ENCODE data around the gene LTBP1. TPM values are rescaled to one million over a fixed set of nuclear protein-coding genes. Genes with fewer than 3 reads are reported as not detected.

Gene LTBP1
- total RNA-seq, 4 donors from 2014 or later: 12.6 to 81.0 (median 16.0) TPM

DNA sequence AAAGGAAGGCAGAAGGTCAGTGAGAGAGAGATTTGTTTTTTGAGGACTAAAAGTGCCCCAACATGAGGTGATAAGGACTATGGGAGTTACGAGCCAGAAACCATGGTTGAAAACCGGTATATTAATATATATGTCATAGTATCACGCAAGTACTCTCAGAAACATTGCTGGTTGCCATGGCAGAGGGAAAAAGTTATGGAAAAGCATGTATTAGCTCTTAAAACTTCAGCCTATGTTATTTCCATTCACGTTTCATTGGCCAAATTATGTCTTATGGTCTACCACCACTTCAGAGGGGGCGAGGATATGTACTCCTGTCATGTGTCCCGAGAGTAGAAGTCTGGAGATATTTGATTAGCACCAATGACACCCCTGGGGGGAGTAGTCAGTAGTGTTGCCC is 125.9 kb downstream of the LTBP1 start:
- TF ChIP-seq, protein P1, sequence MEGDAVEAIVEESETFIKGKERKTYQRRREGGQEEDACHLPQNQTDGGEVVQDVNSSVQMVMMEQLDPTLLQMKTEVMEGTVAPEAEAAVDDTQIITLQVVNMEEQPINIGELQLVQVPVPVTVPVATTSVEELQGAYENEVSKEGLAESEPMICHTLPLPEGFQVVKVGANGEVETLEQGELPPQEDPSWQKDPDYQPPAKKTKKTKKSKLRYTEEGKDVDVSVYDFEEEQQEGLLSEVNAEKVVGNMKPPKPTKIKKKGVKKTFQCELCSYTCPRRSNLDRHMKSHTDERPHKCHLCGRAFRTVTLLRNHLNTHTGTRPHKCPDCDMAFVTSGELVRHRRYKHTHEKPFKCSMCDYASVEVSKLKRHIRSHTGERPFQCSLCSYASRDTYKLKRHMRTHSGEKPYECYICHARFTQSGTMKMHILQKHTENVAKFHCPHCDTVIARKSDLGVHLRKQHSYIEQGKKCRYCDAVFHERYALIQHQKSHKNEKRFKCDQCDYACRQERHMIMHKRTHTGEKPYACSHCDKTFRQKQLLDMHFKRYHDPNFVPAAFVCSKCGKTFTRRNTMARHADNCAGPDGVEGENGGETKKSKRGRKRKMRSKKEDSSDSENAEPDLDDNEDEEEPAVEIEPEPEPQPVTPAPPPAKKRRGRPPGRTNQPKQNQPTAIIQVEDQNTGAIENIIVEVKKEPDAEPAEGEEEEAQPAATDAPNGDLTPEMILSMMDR (IDR thresholded peaks at IDR 0.05): no peak
- ATAC-seq (ENCODE audit: low FRiP score) (no peak), DNase-seq (ENCODE audit: low spot score) (no peak)

DNA sequence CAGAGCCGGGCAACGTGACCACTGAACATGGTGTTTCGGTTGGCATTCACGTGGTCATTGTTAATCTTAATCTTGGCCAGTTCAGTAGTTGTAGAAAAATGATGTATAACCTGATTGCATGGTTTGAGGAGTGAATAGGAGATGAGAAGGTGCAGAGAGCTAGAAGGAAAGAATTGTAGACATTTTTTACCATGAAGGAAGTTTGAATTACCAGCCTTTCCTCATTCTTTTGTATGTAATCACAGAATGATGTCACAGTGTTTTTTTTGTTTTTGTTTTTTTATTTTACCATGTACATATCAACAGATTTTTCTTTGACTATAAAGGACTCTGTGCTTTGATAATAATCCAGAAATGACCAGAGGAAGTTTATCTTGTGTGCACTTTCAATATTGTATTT is 126.3 kb downstream of the LTBP1 start:
- DNase-seq (ENCODE audit: low spot score) (no peak), ATAC-seq (ENCODE audit: low FRiP score) (no peak)
- TF ChIP-seq, protein P1 (IDR thresholded peaks at IDR 0.05): no peak

DNA sequence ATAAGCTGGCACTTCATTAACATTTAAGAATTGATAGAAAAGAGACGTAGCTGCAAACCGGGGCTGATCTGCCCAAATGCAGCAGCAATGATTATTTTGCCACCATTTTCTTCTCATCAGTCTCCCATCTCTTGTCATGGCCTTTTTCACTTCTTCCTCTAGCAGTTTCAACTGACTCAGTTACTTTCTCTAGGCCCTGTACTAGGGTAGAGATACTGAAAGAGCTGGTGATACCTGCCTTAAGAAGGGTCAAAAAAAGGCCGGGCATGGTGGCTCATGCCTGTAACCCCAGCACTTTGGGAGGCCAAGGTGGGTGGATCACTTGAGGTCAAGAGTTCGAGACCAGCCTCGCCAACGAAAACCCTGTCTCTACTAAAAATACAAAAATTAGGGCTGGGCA is 127.4 kb downstream of the LTBP1 start:
- TF ChIP-seq, protein P1 (IDR thresholded peaks at IDR 0.05): no peak
- DNase-seq (ENCODE audit: low spot score) (no peak), ATAC-seq (ENCODE audit: low FRiP score) (no peak)

DNA sequence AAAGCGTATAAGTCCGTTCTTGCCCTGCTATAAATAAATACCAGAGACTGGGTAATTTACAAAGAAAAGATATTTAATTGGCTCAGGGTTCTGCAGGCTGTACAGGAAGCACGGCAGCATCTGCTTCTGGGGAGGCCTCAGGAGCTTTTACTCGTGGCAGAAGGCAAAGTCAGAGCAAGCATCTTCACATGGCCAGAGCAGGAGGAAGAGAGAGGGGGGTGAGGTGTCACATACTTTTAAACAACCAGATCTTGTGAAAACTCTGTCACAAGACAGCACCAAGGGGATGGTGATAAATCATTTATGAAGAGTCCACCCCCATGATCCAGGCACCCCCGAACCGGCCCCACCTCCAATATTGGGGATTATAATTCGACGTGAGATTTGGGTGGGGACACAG is 130.6 kb downstream of the LTBP1 start:
- ATAC-seq (ENCODE audit: low FRiP score) (no peak), DNase-seq (ENCODE audit: low spot score) (no peak)
- TF ChIP-seq, protein P1 (IDR thresholded peaks at IDR 0.05): no peak

DNA sequence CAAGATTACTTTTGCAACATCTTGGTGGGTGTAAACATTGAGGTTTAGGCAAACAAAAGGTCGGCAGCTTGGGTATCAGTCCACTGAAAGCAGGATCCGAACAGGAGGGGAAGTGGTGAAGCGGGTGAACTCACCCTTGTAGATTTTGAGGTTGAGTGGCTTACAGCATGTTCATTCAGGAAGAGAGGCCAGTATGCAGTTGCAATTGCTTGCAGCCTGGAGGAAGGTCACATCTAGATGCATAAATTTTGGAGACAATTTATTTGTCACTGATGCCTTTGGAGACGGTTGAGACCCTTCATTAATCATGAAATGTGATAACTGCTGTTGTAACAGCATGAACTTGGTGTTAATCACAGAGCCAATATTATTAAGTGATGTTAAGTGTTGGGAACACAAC is 131.1 kb downstream of the LTBP1 start:
- no peak for DNase-seq (ENCODE audit: low spot score)
- TF ChIP-seq, protein P1 (IDR thresholded peaks at IDR 0.05): no peak
- ATAC-seq (ENCODE audit: low FRiP score): no peak

DNA sequence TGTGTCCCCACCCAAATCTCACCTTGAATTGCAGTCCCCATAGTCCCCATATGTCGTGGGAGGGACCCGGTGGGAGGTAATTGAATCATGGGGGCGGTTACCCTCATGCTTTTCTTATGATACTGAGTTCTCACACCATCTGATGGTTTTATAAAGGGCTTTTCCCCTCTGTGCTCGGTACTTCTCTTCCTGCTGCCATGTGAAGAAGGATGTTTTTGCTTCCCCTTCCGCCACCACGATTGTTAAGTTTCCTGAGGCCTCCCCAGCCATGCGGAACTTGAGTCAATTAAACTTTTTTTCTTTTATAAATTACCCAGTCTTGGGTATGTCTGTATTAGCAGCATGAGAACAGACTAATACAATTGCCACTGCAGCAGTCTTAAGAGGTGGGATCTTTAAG is 134.9 kb downstream of the LTBP1 start:
- DNase-seq (ENCODE audit: low spot score): no peak
- ATAC-seq (ENCODE audit: low FRiP score): no peak
- TF ChIP-seq, protein P1 (IDR thresholded peaks at IDR 0.05): no peak

DNA sequence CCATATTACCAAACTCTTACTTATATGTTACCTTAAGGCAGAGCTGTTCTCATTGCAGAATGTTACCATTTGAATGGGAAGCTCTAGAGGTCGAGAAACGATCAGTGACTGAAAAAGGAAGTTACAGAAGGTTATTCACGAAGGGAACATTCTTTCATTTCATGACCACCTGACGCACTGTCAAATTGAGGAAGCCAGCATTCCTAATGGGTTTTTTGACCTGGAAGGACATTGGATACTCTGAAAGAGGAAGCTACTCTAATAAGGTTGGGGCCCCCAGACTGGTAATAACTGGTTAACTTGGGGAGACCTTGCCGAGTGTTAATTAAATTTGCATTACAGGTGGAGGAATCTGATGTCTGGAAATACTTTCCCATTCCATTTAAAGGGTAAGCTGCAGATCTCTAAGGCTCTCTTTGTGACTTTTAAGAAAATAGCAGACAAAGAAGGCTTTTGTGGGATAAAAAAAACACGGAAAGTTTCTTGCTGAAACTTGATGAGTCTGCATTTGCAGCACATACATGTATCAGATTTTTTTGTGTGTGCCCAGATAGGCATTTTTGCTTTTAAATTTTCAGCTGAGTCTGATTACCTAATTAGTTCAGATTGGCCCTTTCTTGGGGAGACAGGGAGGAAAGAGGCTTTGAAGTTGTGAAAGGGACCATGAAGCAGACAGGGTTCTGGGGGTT is 137.1 kb downstream of the LTBP1 start:
- TF ChIP-seq, protein P1 (IDR thresholded peaks at IDR 0.05): no peak
- ATAC-seq (ENCODE audit: low FRiP score): no peak
- no peak for DNase-seq (ENCODE audit: low spot score)

Measured in omental fat pad (tissue), 4 donors.